SK-N-SH (cell line): Measurements from ENCODE around the gene FLACC1. TPM values are rescaled to one million over a fixed set of nuclear protein-coding genes. Genes with fewer than 3 reads are reported as not detected.

Experiments used
- CTCF ChIA-PET: fragments of 300-600, 350-600 bp; formaldehyde crosslinking; extraction: SDS; loops from one replicate; lab custom pipeline; 2021; lab: Yijun Ruan, JAX
- POLR2A ChIA-PET: fragments of 350-600 bp; sonication (Branson Sonifier 250); formaldehyde crosslinking; extraction: SDS; loops from one replicate; lab custom pipeline; 2020; ENCODE audit warnings: antibody characterized with exemption, inconsistent platforms; lab: Yijun Ruan, JAX
- DNase-seq: peaks from one replicate; pipeline ENCODE4 v3.0.0; 2012
- H2AFZ ChIP-seq: fragments of 200-600 bp; sonication (generic); 2 replicates; pipeline ENCODE4 v1.8.1; 2016; ENCODE audit warnings: antibody characterized with exemption, mild to moderate bottlenecking, low read depth
- H3F3A ChIP-seq: fragments of 200-600 bp; sonication (generic); replicated peaks from 2 replicates; pipeline ENCODE3; 2016; ENCODE audit warnings: antibody characterized with exemption, mild to moderate bottlenecking; ENCODE audit not compliant: insufficient read depth
- H3K27ac ChIP-seq, 2 experiments: fragments of 200-500 bp in 1 of 2; fragments of 200-600 bp in 1 of 2; sonication (Bioruptor generic) in 1 of 2; sonication (generic), shearing (Covaris generic) in 1 of 2; 2 replicates each; pipeline versions ENCODE4 v1.5.1 to v1.6.1; 2014 to 2016; ENCODE audit warnings: low read depth in 2 of 2, inconsistent platforms in 1 of 2, low read length in 1 of 2, mild to moderate bottlenecking in 1 of 2, mixed read lengths in 1 of 2
- H3K27me3 ChIP-seq: fragments of 200-600 bp; sonication (generic), shearing (Covaris generic); 2 replicates; pipeline ENCODE4 v1.6.1; 2016; ENCODE audit warnings: mixed run types; ENCODE audit not compliant: insufficient read depth
- H3K36me3 ChIP-seq, 2 experiments: fragments of 200-500 bp in 1 of 2; fragments of 200-600 bp in 1 of 2; sonication (Bioruptor generic) in 1 of 2; sonication (generic) in 1 of 2; replicated peaks in 1 of 2; 2 replicates each; pipeline versions ENCODE3 to v1.5.1; 2014 to 2016; ENCODE audit warnings: low read length in 1 of 2, mild to moderate bottlenecking in 1 of 2; ENCODE audit not compliant: insufficient read depth in 2 of 2, control insufficient read depth in 1 of 2
- H3K4me1 ChIP-seq, 2 experiments: fragments of 200-500 bp in 1 of 2; fragments of 200-600 bp in 1 of 2; sonication (Bioruptor generic) in 1 of 2; sonication (generic), shearing (Covaris generic) in 1 of 2; 2 replicates each; pipeline versions ENCODE4 v1.5.1 to v1.6.1; 2014 to 2016; ENCODE audit warnings: low read depth in 1 of 2, low read length in 1 of 2, mixed run types in 1 of 2; ENCODE audit not compliant: insufficient read depth in 2 of 2, control insufficient read depth in 1 of 2
- H3K4me2 ChIP-seq: fragments of 200-600 bp; sonication (generic), shearing (Covaris generic); 2 replicates; pipeline ENCODE4 v1.6.1; 2017; ENCODE audit warnings: mixed run types
- H3K4me3 ChIP-seq, 2 experiments: fragments of 200-500 bp in 1 of 2; fragments of 200-600 bp in 1 of 2; sonication (Bioruptor generic) in 1 of 2; sonication (generic), shearing (Covaris generic) in 1 of 2; 2 replicates each; pipeline versions ENCODE4 v1.5.1 to v1.8.1; 2014 to 2016; ENCODE audit warnings: low read depth in 2 of 2, inconsistent platforms in 1 of 2, low read length in 1 of 2, mild to moderate bottlenecking in 1 of 2, mixed read lengths in 1 of 2, moderate library complexity in 1 of 2
- H3K79me2 ChIP-seq: fragments of 200-600 bp; sonication (generic); 2 replicates; pipeline ENCODE4 v1.8.1; 2017; ENCODE audit warnings: mild to moderate bottlenecking; ENCODE audit not compliant: insufficient read depth
- H3K9ac ChIP-seq: fragments of 200-600 bp; sonication (generic); 2 replicates; pipeline ENCODE4 v1.6.1; 2017; ENCODE audit warnings: mixed run types
- H3K9me2 ChIP-seq: fragments of 200-600 bp; sonication (generic); 2 replicates; pipeline ENCODE4 v1.6.1; 2017; ENCODE audit warnings: mixed run types
- H3K9me3 ChIP-seq: fragments of 200-600 bp; sonication (generic); 2 replicates; pipeline ENCODE4 v1.6.1; 2017; ENCODE audit warnings: mixed run types, mild to moderate bottlenecking, moderate library complexity
- H4K20me1 ChIP-seq: fragments of 200-600 bp; sonication (generic); 2 replicates; pipeline ENCODE4 v1.6.1; 2017; ENCODE audit warnings: mild to moderate bottlenecking, mixed run types; ENCODE audit not compliant: insufficient read depth
- CHD2 ChIP-seq: fragments of 150-350 bp; IDR thresholded peaks from 2 replicates; pipeline ENCODE4 v1.6.1; 2018; ENCODE audit warnings: low read length; ENCODE audit not compliant: partially characterized antibody
- ELF1 ChIP-seq: IDR thresholded peaks from 2 replicates; pipeline ENCODE4 v1.4.0; 2012
- GABPA ChIP-seq: IDR thresholded peaks from 2 replicates; pipeline ENCODE4 v1.4.0; 2012; ENCODE audit warnings: low read depth, mild to moderate bottlenecking
- GATA2 ChIP-seq: sonication (generic); formaldehyde crosslinking; IDR thresholded peaks from 2 replicates; pipeline ENCODE4 v1.5.0; 2020; ENCODE audit warnings: mild to moderate bottlenecking, missing genetic modification reagents
- JUND ChIP-seq: IDR thresholded peaks from 2 replicates; pipeline ENCODE4 v1.4.0; 2012
- MEF2A ChIP-seq: IDR thresholded peaks from 2 replicates; pipeline ENCODE4 v1.4.0; 2012; ENCODE audit warnings: low read depth, borderline replicate concordance
- POLR2AphosphoS5 ChIP-seq: IDR thresholded peaks from 2 replicates; pipeline ENCODE4 v1.6.1; 2012; ENCODE audit warnings: low read depth, low read length
- RXRA ChIP-seq: IDR thresholded peaks from 2 replicates; pipeline ENCODE4 v1.4.0; 2012; ENCODE audit warnings: low read depth, mild to moderate bottlenecking, borderline replicate concordance
- SIN3A ChIP-seq: IDR thresholded peaks from 2 replicates; pipeline ENCODE4 v1.6.1; 2012; ENCODE audit warnings: low read depth, mild to moderate bottlenecking, low read length, moderate library complexity, borderline replicate concordance
- SMC3 ChIP-seq: IDR thresholded peaks from 2 replicates; pipeline ENCODE4 v1.6.1; 2012; ENCODE audit warnings: low read depth, low read length, improper control_type of control experiment
- TCF12 ChIP-seq: IDR thresholded peaks from 2 replicates; pipeline ENCODE4 v1.4.0; 2012
- TEAD4 ChIP-seq: IDR thresholded peaks from 2 replicates; pipeline ENCODE4 v1.4.0; 2012; ENCODE audit warnings: mild to moderate bottlenecking, borderline replicate concordance; ENCODE audit not compliant: insufficient read depth
- YY1 ChIP-seq: IDR thresholded peaks from 2 replicates; pipeline ENCODE4 v1.4.0; 2012; ENCODE audit warnings: low read depth, mild to moderate bottlenecking
- WGBS: methylation state at CpG from one replicate; pipeline ENCODE4 v1.1.6; 2017; ENCODE audit warnings: low lambda C conversion rate; 5-methylcytosine and 5-hydroxymethylcytosine counted together
- polyA plus RNA-seq, 3 experiments: library from polyadenylated mRNA; depleted of rRNA; stranded (reverse); fragments of >200 nt; gene quantifications; 2 replicates each; pipeline ENCODE4 v1.2.3, GENCODE V29; 2012
- TF ChIP-seq, protein P1 (sequence below): fragments of 150-350 bp; IDR thresholded peaks from 2 replicates; pipeline ENCODE4 v1.6.1; 2017; ENCODE audit warnings: antibody characterized with exemption, low read length, low read depth, borderline replicate concordance
- TF ChIP-seq, protein P2 (sequence below): IDR thresholded peaks from 2 replicates; pipeline ENCODE4 v1.6.1; 2012; ENCODE audit warnings: mild to moderate bottlenecking, low read depth, low read length, moderate library complexity
- TF ChIP-seq, protein P3 (sequence below): IDR thresholded peaks from 2 replicates; pipeline ENCODE4 v1.4.0; 2012; ENCODE audit warnings: low read depth, borderline replicate concordance
- TF ChIP-seq, protein P4 (sequence below): IDR thresholded peaks from 2 replicates; pipeline ENCODE4; 2012

FLACC1 gene
- polyA plus RNA-seq, 1 of the 3 experiments (the other 2 are of a cell fraction), result 0.35 TPM

DNA sequence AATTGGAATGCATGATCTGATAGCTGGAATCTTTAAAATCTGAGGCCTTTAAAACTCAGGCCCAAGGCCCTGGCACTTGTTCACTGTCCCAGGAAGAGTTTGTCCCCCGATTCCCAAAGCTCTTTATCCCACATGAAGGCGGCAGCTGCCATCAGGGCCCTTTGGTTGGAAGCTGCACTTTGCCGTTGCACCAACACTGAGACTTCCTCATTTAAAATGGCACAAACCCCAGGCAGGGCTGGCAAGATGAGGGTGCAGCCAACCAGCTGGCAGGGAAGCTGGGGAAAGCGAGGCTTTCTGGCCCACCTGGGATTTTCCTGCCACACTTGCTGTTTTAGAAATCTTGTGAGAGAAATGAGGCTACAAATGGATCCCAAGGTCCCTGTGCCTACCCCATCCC, 6.3 kb downstream of the FLACC1 start:
- CTCF ChIA-PET, result no interaction called here
- no peak overlapping the region for H2AFZ ChIP-seq
- 87% methylated on average over 4 of the region's 4 CpGs for WGBS
- no peak for TF ChIP-seq MEF2A
- no peak for TF ChIP-seq GATA2
- no peak for TF ChIP-seq SMC3
- no peak for TF ChIP-seq JUND
- TF ChIP-seq ELF1, result no peak
- TF ChIP-seq, protein P1, sequence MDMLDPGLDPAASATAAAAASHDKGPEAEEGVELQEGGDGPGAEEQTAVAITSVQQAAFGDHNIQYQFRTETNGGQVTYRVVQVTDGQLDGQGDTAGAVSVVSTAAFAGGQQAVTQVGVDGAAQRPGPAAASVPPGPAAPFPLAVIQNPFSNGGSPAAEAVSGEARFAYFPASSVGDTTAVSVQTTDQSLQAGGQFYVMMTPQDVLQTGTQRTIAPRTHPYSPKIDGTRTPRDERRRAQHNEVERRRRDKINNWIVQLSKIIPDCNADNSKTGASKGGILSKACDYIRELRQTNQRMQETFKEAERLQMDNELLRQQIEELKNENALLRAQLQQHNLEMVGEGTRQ, result no peak
- TF ChIP-seq, protein P2, sequence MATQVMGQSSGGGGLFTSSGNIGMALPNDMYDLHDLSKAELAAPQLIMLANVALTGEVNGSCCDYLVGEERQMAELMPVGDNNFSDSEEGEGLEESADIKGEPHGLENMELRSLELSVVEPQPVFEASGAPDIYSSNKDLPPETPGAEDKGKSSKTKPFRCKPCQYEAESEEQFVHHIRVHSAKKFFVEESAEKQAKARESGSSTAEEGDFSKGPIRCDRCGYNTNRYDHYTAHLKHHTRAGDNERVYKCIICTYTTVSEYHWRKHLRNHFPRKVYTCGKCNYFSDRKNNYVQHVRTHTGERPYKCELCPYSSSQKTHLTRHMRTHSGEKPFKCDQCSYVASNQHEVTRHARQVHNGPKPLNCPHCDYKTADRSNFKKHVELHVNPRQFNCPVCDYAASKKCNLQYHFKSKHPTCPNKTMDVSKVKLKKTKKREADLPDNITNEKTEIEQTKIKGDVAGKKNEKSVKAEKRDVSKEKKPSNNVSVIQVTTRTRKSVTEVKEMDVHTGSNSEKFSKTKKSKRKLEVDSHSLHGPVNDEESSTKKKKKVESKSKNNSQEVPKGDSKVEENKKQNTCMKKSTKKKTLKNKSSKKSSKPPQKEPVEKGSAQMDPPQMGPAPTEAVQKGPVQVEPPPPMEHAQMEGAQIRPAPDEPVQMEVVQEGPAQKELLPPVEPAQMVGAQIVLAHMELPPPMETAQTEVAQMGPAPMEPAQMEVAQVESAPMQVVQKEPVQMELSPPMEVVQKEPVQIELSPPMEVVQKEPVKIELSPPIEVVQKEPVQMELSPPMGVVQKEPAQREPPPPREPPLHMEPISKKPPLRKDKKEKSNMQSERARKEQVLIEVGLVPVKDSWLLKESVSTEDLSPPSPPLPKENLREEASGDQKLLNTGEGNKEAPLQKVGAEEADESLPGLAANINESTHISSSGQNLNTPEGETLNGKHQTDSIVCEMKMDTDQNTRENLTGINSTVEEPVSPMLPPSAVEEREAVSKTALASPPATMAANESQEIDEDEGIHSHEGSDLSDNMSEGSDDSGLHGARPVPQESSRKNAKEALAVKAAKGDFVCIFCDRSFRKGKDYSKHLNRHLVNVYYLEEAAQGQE, result no peak
- no peak for TF ChIP-seq RXRA
- TF ChIP-seq YY1, result no peak
- TF ChIP-seq TCF12, result no peak
- TF ChIP-seq GABPA, result no peak
- TF ChIP-seq, protein P3, sequence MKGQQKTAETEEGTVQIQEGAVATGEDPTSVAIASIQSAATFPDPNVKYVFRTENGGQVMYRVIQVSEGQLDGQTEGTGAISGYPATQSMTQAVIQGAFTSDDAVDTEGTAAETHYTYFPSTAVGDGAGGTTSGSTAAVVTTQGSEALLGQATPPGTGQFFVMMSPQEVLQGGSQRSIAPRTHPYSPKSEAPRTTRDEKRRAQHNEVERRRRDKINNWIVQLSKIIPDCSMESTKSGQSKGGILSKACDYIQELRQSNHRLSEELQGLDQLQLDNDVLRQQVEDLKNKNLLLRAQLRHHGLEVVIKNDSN, result no peak
- no peak for TF ChIP-seq POLR2AphosphoS5
- no peak for TF ChIP-seq CHD2
- TF ChIP-seq TEAD4, result no peak
- TF ChIP-seq SIN3A, result no peak
- TF ChIP-seq, protein P4, sequence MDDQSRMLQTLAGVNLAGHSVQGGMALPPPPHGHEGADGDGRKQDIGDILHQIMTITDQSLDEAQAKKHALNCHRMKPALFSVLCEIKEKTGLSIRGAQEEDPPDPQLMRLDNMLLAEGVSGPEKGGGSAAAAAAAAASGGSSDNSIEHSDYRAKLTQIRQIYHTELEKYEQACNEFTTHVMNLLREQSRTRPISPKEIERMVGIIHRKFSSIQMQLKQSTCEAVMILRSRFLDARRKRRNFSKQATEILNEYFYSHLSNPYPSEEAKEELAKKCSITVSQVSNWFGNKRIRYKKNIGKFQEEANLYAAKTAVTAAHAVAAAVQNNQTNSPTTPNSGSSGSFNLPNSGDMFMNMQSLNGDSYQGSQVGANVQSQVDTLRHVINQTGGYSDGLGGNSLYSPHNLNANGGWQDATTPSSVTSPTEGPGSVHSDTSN, result no peak
- no peak overlapping the region for H3K4me3 ChIP-seq
- no peak for DNase-seq
- no peaks in the 10 kb centered on the region for H3F3A ChIP-seq
- H3K9me3 ChIP-seq, result no peaks in the 10 kb centered on the region
- no peak overlapping the region for H3K9ac ChIP-seq
- no peaks in the 10 kb centered on the region for H3K9me2 ChIP-seq
- no peak overlapping the region for H3K4me2 ChIP-seq
- H3K36me3 ChIP-seq, result peaks cover 0 to 4% of the 10 kb centered on the region in 2 experiments
- H3K4me1 ChIP-seq, result no peaks in the 10 kb centered on the region
- no peaks in the 10 kb centered on the region for H4K20me1 ChIP-seq
- H3K27me3 ChIP-seq, result no peaks in the 10 kb centered on the region
- POLR2A ChIA-PET, result no interaction called here
- H3K27ac ChIP-seq, result no peak overlapping the region
- no peaks in the 10 kb centered on the region for H3K79me2 ChIP-seq
